PFSK-1 (cell line): ENCODE data around the gene SSUH2.

ENCODE experiments used
- FOXP2 ChIP-seq: optimal IDR thresholded peaks from 2 replicates; pipeline ENCODE3; 2011; ENCODE audit warnings: borderline replicate concordance, control low read depth, inconsistent platforms; ENCODE audit not compliant: insufficient read depth; ENCODE audit errors: extremely low read length, extremely low read depth
- POLR2AphosphoS5 ChIP-seq: IDR thresholded peaks from 2 replicates; pipeline ENCODE4 v1.6.1; 2012; ENCODE audit warnings: low read depth, mild to moderate bottlenecking, control low read depth, low read length, moderate library complexity
- SIN3A ChIP-seq: IDR thresholded peaks from 2 replicates; pipeline ENCODE4 v1.6.1; 2012; ENCODE audit warnings: mild to moderate bottlenecking, low read length, moderate library complexity, borderline replicate concordance; ENCODE audit not compliant: insufficient read depth
- TAF1 ChIP-seq: IDR thresholded peaks from 2 replicates; pipeline ENCODE4 v1.6.1; 2012; ENCODE audit warnings: low read length, control low read depth, borderline replicate concordance; ENCODE audit not compliant: insufficient read depth
- TF ChIP-seq, protein P1 (sequence below), 2 experiments: IDR thresholded peaks; 2 replicates each; pipeline versions ENCODE4 v1.6.1 to v1.8.0; 2011 to 2012; ENCODE audit warnings: low read depth in 2 of 2, low read length in 2 of 2, control low read depth in 1 of 2, inconsistent platforms in 1 of 2, mild to moderate bottlenecking in 1 of 2, moderate library complexity in 1 of 2; ENCODE audit not compliant: insufficient read depth in 1 of 2

Gene SSUH2

GRCh38 chr3:8668216-8668615 lies 23.6 kb upstream of the SSUH2 start:
- TF ChIP-seq SIN3A, result no peak
- TF ChIP-seq FOXP2, result no peak
- no peak for TF ChIP-seq POLR2AphosphoS5
- no peak for TF ChIP-seq TAF1
- TF ChIP-seq, protein P1, sequence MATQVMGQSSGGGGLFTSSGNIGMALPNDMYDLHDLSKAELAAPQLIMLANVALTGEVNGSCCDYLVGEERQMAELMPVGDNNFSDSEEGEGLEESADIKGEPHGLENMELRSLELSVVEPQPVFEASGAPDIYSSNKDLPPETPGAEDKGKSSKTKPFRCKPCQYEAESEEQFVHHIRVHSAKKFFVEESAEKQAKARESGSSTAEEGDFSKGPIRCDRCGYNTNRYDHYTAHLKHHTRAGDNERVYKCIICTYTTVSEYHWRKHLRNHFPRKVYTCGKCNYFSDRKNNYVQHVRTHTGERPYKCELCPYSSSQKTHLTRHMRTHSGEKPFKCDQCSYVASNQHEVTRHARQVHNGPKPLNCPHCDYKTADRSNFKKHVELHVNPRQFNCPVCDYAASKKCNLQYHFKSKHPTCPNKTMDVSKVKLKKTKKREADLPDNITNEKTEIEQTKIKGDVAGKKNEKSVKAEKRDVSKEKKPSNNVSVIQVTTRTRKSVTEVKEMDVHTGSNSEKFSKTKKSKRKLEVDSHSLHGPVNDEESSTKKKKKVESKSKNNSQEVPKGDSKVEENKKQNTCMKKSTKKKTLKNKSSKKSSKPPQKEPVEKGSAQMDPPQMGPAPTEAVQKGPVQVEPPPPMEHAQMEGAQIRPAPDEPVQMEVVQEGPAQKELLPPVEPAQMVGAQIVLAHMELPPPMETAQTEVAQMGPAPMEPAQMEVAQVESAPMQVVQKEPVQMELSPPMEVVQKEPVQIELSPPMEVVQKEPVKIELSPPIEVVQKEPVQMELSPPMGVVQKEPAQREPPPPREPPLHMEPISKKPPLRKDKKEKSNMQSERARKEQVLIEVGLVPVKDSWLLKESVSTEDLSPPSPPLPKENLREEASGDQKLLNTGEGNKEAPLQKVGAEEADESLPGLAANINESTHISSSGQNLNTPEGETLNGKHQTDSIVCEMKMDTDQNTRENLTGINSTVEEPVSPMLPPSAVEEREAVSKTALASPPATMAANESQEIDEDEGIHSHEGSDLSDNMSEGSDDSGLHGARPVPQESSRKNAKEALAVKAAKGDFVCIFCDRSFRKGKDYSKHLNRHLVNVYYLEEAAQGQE (IDR thresholded peaks at IDR 0.05; ENCODE audit: insufficient read depth in 1 of 2, low read depth in 2 of 2, low read length in 2 of 2), result no peak

DNA sequence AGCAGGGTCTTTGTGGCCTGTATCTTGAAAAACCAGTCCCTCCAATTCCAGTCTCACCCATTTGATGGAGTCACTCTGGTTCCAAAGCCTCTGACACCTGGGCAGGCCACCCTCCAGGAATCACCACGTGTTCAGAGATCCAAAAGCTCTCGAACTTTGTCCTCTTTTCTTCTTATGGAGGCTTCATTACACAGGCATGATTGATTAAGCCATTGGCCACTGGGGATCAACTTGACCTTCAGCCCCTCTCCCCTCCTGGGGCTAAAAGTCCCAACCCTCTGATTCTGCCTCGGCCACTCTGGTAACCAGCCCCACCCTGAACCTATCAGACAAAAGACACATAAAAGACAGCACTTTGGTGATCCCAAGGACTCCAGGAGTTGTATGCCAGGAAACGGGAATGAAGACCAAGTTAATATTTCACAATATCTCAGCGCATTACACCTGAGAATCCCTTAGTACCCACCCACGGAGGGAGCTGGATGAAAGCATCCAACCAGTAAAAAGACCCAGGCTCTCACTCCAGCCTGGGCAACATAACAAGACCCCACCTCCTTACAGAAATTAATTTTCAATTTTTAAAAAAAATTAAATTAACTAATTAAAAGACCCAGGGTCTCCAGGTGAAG lies 23.0 kb upstream of the SSUH2 start:
- TF ChIP-seq POLR2AphosphoS5 (no peak), TAF1 (no peak), SIN3A (no peak), FOXP2 (no peak)
- TF ChIP-seq, protein P1 (IDR thresholded peaks at IDR 0.05; ENCODE audit: insufficient read depth in 1 of 2, low read depth in 2 of 2, low read length in 2 of 2), result no peak

DNA sequence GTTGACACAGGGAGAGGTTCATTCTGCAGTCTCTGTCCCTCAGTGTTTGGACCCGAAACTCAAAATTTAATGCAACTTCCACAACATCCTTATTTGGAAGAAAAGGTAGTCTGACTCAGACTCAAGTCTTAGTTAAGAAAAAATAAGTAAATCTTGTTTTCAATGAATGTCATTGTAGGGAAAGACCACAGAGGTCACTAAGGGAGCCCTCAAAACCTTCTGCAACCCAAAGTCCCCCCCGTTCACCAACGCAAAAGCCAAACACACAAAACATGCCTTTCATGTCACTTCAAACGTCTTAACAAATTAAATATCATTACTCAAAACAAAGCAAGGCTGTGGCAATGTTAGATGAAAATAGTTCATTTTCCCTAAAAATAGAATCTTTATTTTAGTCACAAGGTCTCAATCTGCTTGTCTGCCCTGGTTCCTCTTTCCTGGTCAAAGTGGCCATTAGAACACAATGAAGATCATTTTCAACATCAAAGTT lies 20.9 kb upstream of the SSUH2 start:
- TF ChIP-seq TAF1, result no peak
- TF ChIP-seq POLR2AphosphoS5, result no peak
- no peak for TF ChIP-seq SIN3A
- TF ChIP-seq, protein P1 (IDR thresholded peaks at IDR 0.05; ENCODE audit: insufficient read depth in 1 of 2, low read depth in 2 of 2, low read length in 2 of 2), result no peak
- no peak for TF ChIP-seq FOXP2

DNA sequence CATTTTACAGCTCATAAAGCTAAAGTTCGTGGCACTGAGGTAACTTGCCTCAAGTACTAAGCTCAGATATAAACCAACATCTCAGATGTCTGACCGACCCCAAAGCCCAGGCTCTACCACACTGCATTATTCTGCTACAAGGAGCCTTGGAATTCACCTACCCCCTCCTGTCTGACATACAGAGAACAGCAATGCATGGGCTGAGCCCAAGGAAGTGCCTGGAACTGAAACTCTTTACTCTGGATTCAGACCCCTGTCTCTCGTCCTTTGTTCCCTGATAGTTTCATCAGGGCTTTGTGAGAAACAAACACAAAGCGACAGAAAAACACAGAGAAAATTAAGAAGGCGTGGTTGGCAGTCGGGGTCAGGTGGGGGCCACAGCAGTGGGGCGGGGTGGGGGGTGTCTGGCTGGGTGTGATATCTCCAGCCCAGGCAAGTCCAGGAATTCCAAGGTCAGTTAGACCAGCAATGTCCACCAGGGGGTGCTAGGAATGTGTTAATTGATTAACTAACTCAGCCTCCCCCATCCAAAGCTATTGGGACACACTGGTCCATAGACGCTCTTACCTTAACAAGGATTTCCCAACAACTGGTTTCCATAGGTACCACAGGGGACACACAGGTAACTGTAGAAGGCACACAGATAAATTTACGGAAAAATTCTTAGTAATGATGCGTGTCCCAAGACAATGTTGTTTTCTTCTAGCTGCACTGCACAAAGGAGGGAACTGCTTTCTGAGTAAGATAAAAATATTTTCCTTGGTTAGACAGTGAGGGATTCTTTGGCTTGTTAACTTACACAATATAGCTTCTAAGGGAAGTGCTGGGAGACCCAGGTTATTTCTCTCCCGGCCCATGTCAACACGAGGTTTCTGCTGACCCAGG lies 18.8 kb upstream of the SSUH2 start:
- TF ChIP-seq, protein P1 (IDR thresholded peaks at IDR 0.05; ENCODE audit: insufficient read depth in 1 of 2, low read depth in 2 of 2, low read length in 2 of 2), result no peak
- TF ChIP-seq FOXP2, result no peak
- no peak for TF ChIP-seq POLR2AphosphoS5
